DOHH2 (cell line): ENCODE data around the gene PRPSAP1.

Experiments used
- EZH2phosphoT487 ChIP-seq: fragments of 200-600 bp; sonication (generic); IDR thresholded peaks from 2 replicates; pipeline ENCODE4 v1.6.1; 2017; ENCODE audit warnings: borderline replicate concordance, mild to moderate bottlenecking, antibody characterized with exemption, low read length, moderate library complexity, mixed read lengths
- TF ChIP-seq, protein P1 (sequence below): fragments of 200-600 bp; sonication (generic); IDR thresholded peaks from one replicate; pipeline ENCODE4 v1.5.1; 2014; ENCODE audit warnings: antibody characterized with exemption, mild to moderate bottlenecking, low read depth, low read length; ENCODE audit not compliant: poor library complexity, severe bottlenecking

DNA sequence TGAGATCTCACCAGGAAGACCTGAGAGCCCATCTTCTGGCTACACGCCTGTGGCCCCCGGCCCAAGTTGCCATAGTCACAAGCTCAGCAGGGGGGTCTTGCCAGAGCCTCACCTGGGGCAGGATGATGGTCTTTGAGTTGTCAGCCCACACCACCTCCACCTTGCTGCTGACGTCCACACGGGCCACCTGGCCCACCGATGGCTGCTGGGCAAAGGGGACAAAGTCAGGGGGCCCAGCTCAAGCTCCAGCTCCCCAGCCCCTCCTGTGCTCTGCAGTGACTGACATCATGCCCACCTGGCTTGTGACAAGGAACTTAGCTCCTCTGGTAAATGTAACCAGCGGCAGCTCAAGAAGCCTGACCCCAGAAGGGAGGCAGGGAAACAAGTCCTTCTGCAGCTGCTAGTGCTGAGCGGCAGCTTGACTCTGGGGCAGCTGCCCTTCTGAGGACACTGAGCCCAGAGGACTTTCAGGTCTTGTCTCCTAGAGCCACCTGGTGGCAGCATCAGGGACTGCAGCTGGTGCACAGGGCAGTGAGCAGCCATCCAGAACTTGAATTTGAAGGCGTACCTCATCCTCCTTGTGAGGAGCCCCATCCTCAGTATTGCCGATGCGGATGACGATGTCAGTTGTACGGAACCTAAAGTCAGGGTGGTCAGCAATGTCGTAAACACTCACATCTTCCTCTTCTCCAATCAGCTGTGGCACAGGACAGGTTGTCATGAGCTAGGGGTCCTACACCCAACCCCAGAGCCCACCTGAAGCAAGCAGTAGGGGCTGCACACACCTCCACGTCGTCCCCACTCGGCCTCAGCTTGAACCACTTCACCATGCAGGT is 44.2 kb upstream of the PRPSAP1 start:
- TF ChIP-seq, protein P1, sequence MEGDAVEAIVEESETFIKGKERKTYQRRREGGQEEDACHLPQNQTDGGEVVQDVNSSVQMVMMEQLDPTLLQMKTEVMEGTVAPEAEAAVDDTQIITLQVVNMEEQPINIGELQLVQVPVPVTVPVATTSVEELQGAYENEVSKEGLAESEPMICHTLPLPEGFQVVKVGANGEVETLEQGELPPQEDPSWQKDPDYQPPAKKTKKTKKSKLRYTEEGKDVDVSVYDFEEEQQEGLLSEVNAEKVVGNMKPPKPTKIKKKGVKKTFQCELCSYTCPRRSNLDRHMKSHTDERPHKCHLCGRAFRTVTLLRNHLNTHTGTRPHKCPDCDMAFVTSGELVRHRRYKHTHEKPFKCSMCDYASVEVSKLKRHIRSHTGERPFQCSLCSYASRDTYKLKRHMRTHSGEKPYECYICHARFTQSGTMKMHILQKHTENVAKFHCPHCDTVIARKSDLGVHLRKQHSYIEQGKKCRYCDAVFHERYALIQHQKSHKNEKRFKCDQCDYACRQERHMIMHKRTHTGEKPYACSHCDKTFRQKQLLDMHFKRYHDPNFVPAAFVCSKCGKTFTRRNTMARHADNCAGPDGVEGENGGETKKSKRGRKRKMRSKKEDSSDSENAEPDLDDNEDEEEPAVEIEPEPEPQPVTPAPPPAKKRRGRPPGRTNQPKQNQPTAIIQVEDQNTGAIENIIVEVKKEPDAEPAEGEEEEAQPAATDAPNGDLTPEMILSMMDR, result peak; percentile 98
- TF ChIP-seq EZH2phosphoT487, result no peak
